ENCODE measurements around the gene STK32A. TPM values are rescaled to one million over a fixed set of nuclear protein-coding genes. Genes with fewer than 3 reads are reported as not detected.
A peak's percentile ranks its signal among the peaks of the same experiment; 100 is the strongest.
"Not testable (repeated sequence)": the region's sequence is repeated elsewhere in the genome, so short reads cannot be mapped to it uniquely, and the experiment has no call there.

STK32A gene
- total RNA-seq, 2 donors from 2014 or later, result not detected

- no peaks in the 10 kb centered on the region for H3K36me3 Mint-ChIP-seq
These were observed 5.6 kb downstream of the STK32A start for GRCh38 chr5:147240266-147240985.

GRCh38 chr5:147243238-147243637 is 8.4 kb downstream of the STK32A start:
- H3K27ac Mint-ChIP-seq; DNase-seq (ENCODE audit: low spot score in 2 of 2); H3K36me3 Mint-ChIP-seq; H3K9me3 Mint-ChIP-seq; ATAC-seq: not testable (repeated sequence)

More at GRCh38 chr5:147240266-147240985, 5.6 kb downstream of the STK32A start:
- Mint-ChIP-seq H3K27ac (no peak overlapping the region), H3K9me3 (no peaks in the 10 kb centered on the region)
- DNase-seq (ENCODE audit: low spot score in 2 of 2) (no peak), ATAC-seq (no peak)

GRCh38 chr5:147245381-147246165 is 10.7 kb downstream of the STK32A start:
- Mint-ChIP-seq H3K36me3 (peaks cover 4% of the 10 kb centered on the region in 2 donors), H3K27ac (no peak overlapping the region), H3K9me3 (peaks cover 7% of the 10 kb centered on the region in 2 donors)
- DNase-seq (ENCODE audit: low spot score in 2 of 2) (no peak), ATAC-seq (no peak)

GRCh38 chr5:147248561-147248960 is 13.7 kb downstream of the STK32A start:
- Mint-ChIP-seq H3K27ac (no peak overlapping the region), H3K36me3 (peaks cover 4% of the 10 kb centered on the region in 2 donors), H3K9me3 (peaks cover 8 to 9% of the 10 kb centered on the region in 2 donors)
- no peak for ATAC-seq
- DNase-seq (ENCODE audit: low spot score in 2 of 2), result no peak

GRCh38 chr5:147259837-147260236 is 25.0 kb downstream of the STK32A start:
- peaks cover 5 to 12% of the 10 kb centered on the region in 2 donors for H3K9me3 Mint-ChIP-seq
- ATAC-seq (no peak), DNase-seq (ENCODE audit: low spot score in 2 of 2) (no peak)
- peaks cover 0 to 10% of the 10 kb centered on the region in 2 donors for H3K36me3 Mint-ChIP-seq
- H3K27ac Mint-ChIP-seq, result peak overlapping the region in 1 of 2 donors; percentile 30

- Mint-ChIP-seq H3K36me3 (peaks cover 0 to 10% of the 10 kb centered on the region in 2 donors), H3K27ac (no peak overlapping the region), H3K9me3 (peaks cover 6 to 8% of the 10 kb centered on the region in 2 donors)
- ATAC-seq (no peak), DNase-seq (ENCODE audit: low spot score in 2 of 2) (no peak)
These were observed 32.4 kb downstream of the STK32A start for GRCh38 chr5:147267082-147267832.

GRCh38 chr5:147276497-147276896 is 41.7 kb downstream of the STK32A start:
- Mint-ChIP-seq H3K9me3 (peaks cover 11 to 12% of the 10 kb centered on the region in 2 donors), H3K36me3 (peaks cover 0 to 4% of the 10 kb centered on the region in 2 donors), H3K27ac (no peak overlapping the region)
- ATAC-seq (no peak), DNase-seq (ENCODE audit: low spot score in 2 of 2) (no peak)

- Mint-ChIP-seq H3K36me3 (peaks cover 0 to 7% of the 10 kb centered on the region in 2 donors), H3K27ac (no peak overlapping the region), H3K9me3 (peaks cover under 1 to 15% of the 10 kb centered on the region in 2 donors)
- no peak for DNase-seq (ENCODE audit: low spot score in 2 of 2)
- ATAC-seq, result no peak
These were observed 51.5 kb downstream of the STK32A start for GRCh38 chr5:147286296-147286695.

- DNase-seq (ENCODE audit: low spot score in 2 of 2) (no peak), ATAC-seq (no peak)
- Mint-ChIP-seq H3K9me3 (peaks cover 0 to 16% of the 10 kb centered on the region in 2 donors), H3K36me3 (peaks cover 0 to 10% of the 10 kb centered on the region in 2 donors), H3K27ac (no peak overlapping the region)
These were observed 52.3 kb downstream of the STK32A start for GRCh38 chr5:147287110-147287509.

GRCh38 chr5:147290261-147290660 is 55.4 kb downstream of the STK32A start:
- H3K27ac Mint-ChIP-seq, result no peak overlapping the region
- no peak for ATAC-seq
- DNase-seq (ENCODE audit: low spot score in 2 of 2), result no peak

GRCh38 chr5:147303251-147303650 is 68.4 kb downstream of the STK32A start:
- H3K27ac Mint-ChIP-seq, result no peak overlapping the region
- no peaks in the 10 kb centered on the region for H3K36me3 Mint-ChIP-seq
- ATAC-seq (no peak), DNase-seq (ENCODE audit: low spot score in 2 of 2) (no peak)
- peaks cover 9 to 13% of the 10 kb centered on the region in 2 donors for H3K9me3 Mint-ChIP-seq

More at GRCh38 chr5:147290261-147290660, 55.4 kb downstream of the STK32A start:
- Mint-ChIP-seq H3K36me3 (peaks cover 0 to 5% of the 10 kb centered on the region in 2 donors), H3K9me3 (peaks cover 0 to 6% of the 10 kb centered on the region in 2 donors)

- DNase-seq (ENCODE audit: low spot score in 2 of 2) (no peak), ATAC-seq (no peak)
- Mint-ChIP-seq H3K36me3 (no peaks in the 10 kb centered on the region), H3K27ac (no peak overlapping the region), H3K9me3 (peaks cover 9 to 13% of the 10 kb centered on the region in 2 donors)
These were observed 69.2 kb downstream of the STK32A start for GRCh38 chr5:147303976-147304375.

GRCh38 chr5:147305147-147305546 is 70.3 kb downstream of the STK32A start:
- peaks cover 9 to 13% of the 10 kb centered on the region in 2 donors for H3K9me3 Mint-ChIP-seq
- DNase-seq (ENCODE audit: low spot score in 2 of 2), result no peak
- no peak for ATAC-seq
- no peaks in the 10 kb centered on the region for H3K36me3 Mint-ChIP-seq
- H3K27ac Mint-ChIP-seq, result no peak overlapping the region

GRCh38 chr5:147306351-147306750 is 71.5 kb downstream of the STK32A start:
- DNase-seq (ENCODE audit: low spot score in 2 of 2) (no peak), ATAC-seq (no peak)
- H3K27ac Mint-ChIP-seq, result no peak overlapping the region
- peaks cover 9 to 13% of the 10 kb centered on the region in 2 donors for H3K9me3 Mint-ChIP-seq
- no peaks in the 10 kb centered on the region for H3K36me3 Mint-ChIP-seq

- ATAC-seq, result no peak
- no peak for DNase-seq (ENCODE audit: low spot score in 2 of 2)
- H3K27ac Mint-ChIP-seq, result no peak overlapping the region
- H3K9me3 Mint-ChIP-seq, result peaks cover 9 to 13% of the 10 kb centered on the region in 2 donors
- H3K36me3 Mint-ChIP-seq, result no peaks in the 10 kb centered on the region
These were observed 72.3 kb downstream of the STK32A start for GRCh38 chr5:147307170-147307569.

- no peak overlapping the region for H3K27ac Mint-ChIP-seq
- no peaks in the 10 kb centered on the region for H3K9me3 Mint-ChIP-seq
- no peaks in the 10 kb centered on the region for H3K36me3 Mint-ChIP-seq
- no peak for DNase-seq (ENCODE audit: low spot score in 2 of 2)
- ATAC-seq, result no peak
These were observed 74.8 kb downstream of the STK32A start for GRCh38 chr5:147309621-147310020.
